Ovary (tissue), 9 donors: ENCODE measurements around the gene ZW10. TPM values are rescaled to one million over a fixed set of nuclear protein-coding genes. Genes with fewer than 3 reads are reported as not detected.

Source experiments
- DNase-seq, 5 donors: peaks; one replicate each; pipeline ENCODE4 v3.0.0-alpha.2; 2019 to 2020
- H3K27ac ChIP-seq, 2 donors: fragments of 200-600 bp; one replicate each; pipeline versions ENCODE4 v1.5.1 to v1.8.0; 2019 to 2022
- H3K27me3 ChIP-seq: fragments of 200-600 bp; one replicate; pipeline ENCODE4 v1.8.0; 2022
- H3K36me3 ChIP-seq: fragments of 200-600 bp; sonication (generic); one replicate; pipeline ENCODE4 v1.5.1; 2019
- H3K4me1 ChIP-seq: one replicate; pipeline ENCODE4 v1.8.1; 2013; ENCODE audit warnings: mild to moderate bottlenecking, moderate library complexity; ENCODE audit not compliant: insufficient read depth
- H3K4me3 ChIP-seq: fragments of 200-600 bp; sonication (generic); one replicate; pipeline ENCODE4 v1.5.1; 2017
- H3K9me3 ChIP-seq, 2 donors: fragments of 200-600 bp in 1 of 2; sonication (generic) in 1 of 2; one replicate each; pipeline versions ENCODE4 v1.5.1 to v1.8.1; 2013 to 2019; ENCODE audit warnings: mild to moderate bottlenecking in 1 of 2, moderate library complexity in 1 of 2
- CTCF ChIP-seq, 3 donors: fragments of 450-650 bp in 2 of 3; fragments of 200-600 bp in 1 of 3; IDR thresholded peaks; one replicate each; pipeline versions ENCODE4 v1.5.1 to v1.8.0; 2016 to 2022; ENCODE audit warnings: antibody characterized with exemption in 3 of 3, mild to moderate bottlenecking in 1 of 3
- EP300 ChIP-seq: sonication (generic); formaldehyde crosslinking; IDR thresholded peaks from one replicate; pipeline ENCODE4 v1.6.1; 2017; ENCODE audit warnings: antibody characterized with exemption
- POLR2A ChIP-seq: fragments of 450-650 bp; IDR thresholded peaks from one replicate; pipeline ENCODE4 v1.6.1; 2017; ENCODE audit warnings: antibody characterized with exemption, mild to moderate bottlenecking, moderate library complexity
- WGBS, 3 donors: extraction: QIAGEN DNeasy Blood & Tissue Kit in 1 of 3; methylation state at CpG; one replicate each; pipeline versions ENCODE4 v1.1.5 to v1.1.7; 2013 to 2017; 5-methylcytosine and 5-hydroxymethylcytosine counted together
- intact Hi-C, 4 donors: fragments of 100-400 bp; cut with DNase I; formaldehyde crosslinking; loops; one replicate each; pipeline versions ENCODE4 v1.11.0 to v1.15.1; 2022 to 2023
- polyA plus RNA-seq, 2 donors: library from polyadenylated mRNA; stranded (reverse); fragments of 200-250 nt in 1 of 2; fragments of 350-450 nt in 1 of 2; fragmentation: Illumina TruSeq in 1 of 2; extraction: RNeasy Lipid Tissue Mini Kit (QIAGEN cat#74804) in 1 of 2; gene quantifications; one replicate each; pipeline ENCODE4 v1.2.3, GENCODE V29; 2013 to 2014
- total RNA-seq, 7 donors: library from RNA; depleted of rRNA in 2 of 7; stranded (reverse); fragments of >200 nt in 2 of 7; fragmentation: NEBNext Ultra II Directional in 3 of 7; extraction: Animal tissue kit (Norgen Biotek cat#: 25700) in 3 of 7; gene quantifications; one replicate each; pipeline versions ENCODE4 v1.1.0 to v1.2.4, GENCODE V29; 2016 to 2023
- donor health status: DM: no; HTN: no; CAD: no; lungs with moderate emphysema.
- donor health status: DM: no; HTN: no; CAD: no.
- donor health status: Bipolar disorder and iron deficiency.
- donor health status: DM: yes; HTN: yes; CAD: no.
- donor health status: DM: no; HTN: no; CAD: no.
- donor health status: DM: yes; HTN: yes; CAD: no.

Gene ZW10
- total and polyA plus RNA-seq, 9 donors: 7.0 to 12.6 (median 11.7) TPM

GRCh38 chr11:113695207-113695606 is 78.3 kb downstream of the ZW10 start:
- DNase-seq: no peak
- intact Hi-C loops: no loop called here
- H3K9me3 ChIP-seq: no peaks in the 10 kb centered on the region
- H3K27ac ChIP-seq: no peak overlapping the region
- no peaks in the 10 kb centered on the region for H3K27me3 ChIP-seq
- H3K4me1 ChIP-seq: no peaks in the 10 kb centered on the region
- H3K4me3 ChIP-seq: no peak overlapping the region
- TF ChIP-seq CTCF (IDR thresholded peaks at IDR 0.05): no peak
- no peak for TF ChIP-seq EP300
- TF ChIP-seq POLR2A: no peak
- WGBS, 3 donors: 94 to 97% (median 95%) methylated on average over 4 of the region's 4 CpGs
- no peaks in the 10 kb centered on the region for H3K36me3 ChIP-seq

GRCh38 chr11:113694390-113694789 is 79.1 kb downstream of the ZW10 start:
- no peak for TF ChIP-seq POLR2A
- no peak for TF ChIP-seq EP300
- TF ChIP-seq CTCF (IDR thresholded peaks at IDR 0.05): no peak
- Histone ChIP-seq H3K9me3 (no peaks in the 10 kb centered on the region), H3K27me3 (no peaks in the 10 kb centered on the region), H3K27ac (no peak overlapping the region), H3K4me1 (no peaks in the 10 kb centered on the region), H3K36me3 (no peaks in the 10 kb centered on the region), H3K4me3 (no peak overlapping the region)
- intact Hi-C loops: no loop called here
- 95 to 97% (median 97%) methylated on average over 12 of the region's 12 CpGs for whole genome bisulfite sequencing, 3 donors
- DNase-seq: no peak

GRCh38 chr11:113693030-113693429 is 80.5 kb downstream of the ZW10 start:
- intact Hi-C loops: no loop called here
- Histone ChIP-seq H3K4me3 (no peak overlapping the region), H3K27ac (no peak overlapping the region), H3K36me3 (no peaks in the 10 kb centered on the region), H3K27me3 (no peaks in the 10 kb centered on the region), H3K4me1 (no peaks in the 10 kb centered on the region), H3K9me3 (no peaks in the 10 kb centered on the region)
- WGBS, 3 donors: 88 to 92% (median 89%) methylated on average over 13 of the region's 13 CpGs
- TF ChIP-seq CTCF (IDR thresholded peaks at IDR 0.05) (no peak), EP300 (no peak), POLR2A (no peak)
- DNase-seq: no peak

GRCh38 chr11:113690619-113691569 is 82.6 kb downstream of the ZW10 start:
- 78 to 90% (median 84%) methylated on average over 14 to 15 of the region's 15 CpGs for WGBS, 3 donors
- no peaks in the 10 kb centered on the region for H3K9me3 ChIP-seq
- H3K4me3 ChIP-seq: no peak overlapping the region
- H3K4me1 ChIP-seq: no peaks in the 10 kb centered on the region
- no peak for DNase-seq
- no peaks in the 10 kb centered on the region for H3K36me3 ChIP-seq
- H3K27ac ChIP-seq: no peak overlapping the region
- intact Hi-C loops: no loop called here
- no peak for TF ChIP-seq EP300
- TF ChIP-seq CTCF (IDR thresholded peaks at IDR 0.05): no peak
- TF ChIP-seq POLR2A: no peak
- no peaks in the 10 kb centered on the region for H3K27me3 ChIP-seq
